Heart right ventricle (tissue), 16 donors: ENCODE data around the gene MT1F. TPM values are rescaled to one million over a fixed set of nuclear protein-coding genes. Genes with fewer than 3 reads are reported as not detected.
A peak's percentile ranks its signal among the peaks of the same experiment; 100 is the strongest.

Experiments used
- ATAC-seq, 8 donors: fragments of 200-7000 bp; cut with Tn5 transposase; one replicate each; pipeline ENCODE4 v1.9.1; 2020; ENCODE audit warnings: mild to moderate bottlenecking in 8 of 8, moderate library complexity in 8 of 8, moderate number of reproducible peaks in 1 of 8
- DNase-seq, 2 donors: peaks; one replicate each; pipeline ENCODE4 v3.0.0-alpha.2; 2020
- H3K27ac ChIP-seq, 10 donors: fragments of 200-600 bp; sonication (generic) in 2 of 10; one replicate each; pipeline versions ENCODE4 v1.5.0 to v1.8.0; 2020 to 2022; ENCODE audit warnings: mild to moderate bottlenecking in 3 of 10
- H3K27me3 ChIP-seq, 7 donors: fragments of 200-600 bp; one replicate each; pipeline ENCODE4 v1.8.0; 2021 to 2022; ENCODE audit warnings: mild to moderate bottlenecking in 2 of 7
- H3K36me3 ChIP-seq, 9 donors: fragments of 200-600 bp; sonication (generic) in 1 of 9; one replicate each; pipeline versions ENCODE4 v1.5.0 to v1.8.0; 2020 to 2022; ENCODE audit warnings: mild to moderate bottlenecking in 2 of 9
- H3K4me1 ChIP-seq, 9 donors: fragments of 200-600 bp; sonication (generic) in 1 of 9; one replicate each; pipeline versions ENCODE4 v1.5.0 to v1.8.0; 2020 to 2022; ENCODE audit warnings: mild to moderate bottlenecking in 4 of 9
- H3K4me3 ChIP-seq, 10 donors: fragments of 200-600 bp; sonication (generic) in 2 of 10; one replicate each; pipeline versions ENCODE4 v1.5.0 to v1.8.0; 2020 to 2022; ENCODE audit warnings: mild to moderate bottlenecking in 7 of 10, moderate library complexity in 2 of 10
- H3K9me3 ChIP-seq, 11 donors: fragments of 200-600 bp in 10 of 11; sonication (generic) in 2 of 11; one replicate each; pipeline versions ENCODE4 v1.5.0 to v1.8.0; 2013 to 2022; ENCODE audit warnings: mild to moderate bottlenecking in 2 of 11, control low read depth in 1 of 11, moderate library complexity in 1 of 11
- CTCF ChIP-seq, 9 donors: fragments of 200-600 bp; sonication (generic) in 2 of 9; IDR thresholded peaks; one replicate each; pipeline versions ENCODE4 v1.5.0 to v1.8.0; 2021 to 2022; ENCODE audit warnings: antibody characterized with exemption in 9 of 9, mild to moderate bottlenecking in 5 of 9, moderate library complexity in 1 of 9
- WGBS, 2 donors: extraction: QIAGEN DNeasy Blood & Tissue Kit; methylation state at CpG; one replicate each; pipeline ENCODE4 v1.1.7; 2013; ENCODE audit warnings: inconsistent platforms in 1 of 2; 5-methylcytosine and 5-hydroxymethylcytosine counted together
- intact Hi-C, 10 donors: fragments of 100-400 bp; cut with DNase I; formaldehyde crosslinking; loops; one replicate each; pipeline versions ENCODE4 v1.11.1 to v1.14.2; 2022
- polyA plus RNA-seq, 2 donors: library from polyadenylated mRNA; stranded (reverse); fragments of 200-250 nt; gene quantifications; one replicate each; pipeline ENCODE4 v1.2.3, GENCODE V29; 2013
- total RNA-seq, 10 donors: library from RNA; stranded (reverse); fragmentation: NEBNext Ultra II Directional in 3 of 10; extraction: Animal tissue kit (Norgen Biotek cat#: 25700) in 3 of 10; gene quantifications; one replicate each; pipeline versions ENCODE4 v1.2.1 to v1.2.4, GENCODE V29; 2021 to 2023
- donor health status: Arrhythmogenic right ventricular cardiomyopathy.
- donor health status: ischemic (EF 13 %, LVEDD 7.1; RV severe dilation, severe dysfunction).
- donor health status: healthy with polysubstance abuse.
- donor health status: DM: no; HTN: yes; CAD: no.
- donor health status: DM: no; HTN: no; CAD: no.
- donor health status: ischemic (EF 25% LVEDD 6.9; RV normal size, moderate dysfunction).
- donor health status: ischemic (EF 25% LVEDD 5.7; RV mildly dilated, moderate dysfunction).
- donor health status: healthy.
- donor health status: DM: yes; HTN: yes; CAD: no.
- donor health status: Ischemic cardiomyopathy.
- donor health status: ischemic (EF 35%, LVEDD 5.7; RV mildly dilated, moderate dysfunction).
- donor health status: nonischemic (EF 11% LVEDD 7.7; RV severe dilation, severe dysfunction).
- donor health status: DM: yes; HTN: yes; CAD: no.
- donor health status: PGD.
- donor health status: ischemic (EF 29% LVEDD 5.4; RV normal size, mild dysfunction).
- donor health status: nonischemic (EF 23%, LVEDD 6.1; RV moderate dilation, normal function).

Gene MT1F
- total and polyA plus RNA-seq, 12 donors = 0.98 to 7.7 (median 2.4) TPM

DNA sequence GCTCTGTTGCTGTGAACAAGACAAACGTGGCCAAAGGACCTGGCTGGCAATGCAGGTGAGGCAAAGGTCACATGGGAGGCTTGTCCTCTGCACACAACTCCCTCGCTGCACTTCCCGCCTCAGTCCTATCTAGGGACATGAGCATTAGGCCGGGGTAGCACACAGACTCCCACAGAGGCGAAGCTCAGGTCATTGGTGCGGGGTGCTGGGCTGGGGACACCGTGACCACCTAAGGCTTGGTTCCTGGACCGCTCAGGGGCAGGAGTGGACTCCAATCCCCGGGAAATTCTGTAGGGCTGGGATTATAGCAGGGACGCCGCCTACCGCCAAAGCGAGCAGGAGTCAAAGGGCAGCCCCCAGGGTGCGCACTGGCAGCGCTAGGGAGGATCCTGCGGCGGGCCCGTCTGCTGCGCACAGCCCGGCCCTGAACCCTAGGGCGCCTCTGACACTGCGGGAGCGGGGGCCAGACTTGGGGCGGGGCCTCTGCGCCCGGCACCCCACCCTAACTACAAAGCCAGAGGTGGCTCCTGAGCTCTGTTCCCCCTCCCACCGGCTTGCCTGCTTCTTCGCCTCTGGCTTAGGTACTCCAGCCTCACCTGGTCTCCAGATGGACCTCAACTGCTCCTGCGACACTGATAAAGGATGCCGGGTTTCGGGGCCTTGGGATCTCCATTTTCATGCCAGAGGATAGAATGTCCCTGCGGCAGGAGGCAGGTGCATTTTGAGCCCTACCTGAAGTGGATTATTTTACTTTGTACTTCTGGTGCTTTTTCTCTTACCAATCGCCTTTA lies 9.9 kb upstream of the MT1F start:
- peaks cover 0 to 76% (median 56%) of the 10 kb centered on the region in 7 donors for H3K27me3 ChIP-seq
- no peaks in the 10 kb centered on the region for H3K36me3 ChIP-seq

DNA sequence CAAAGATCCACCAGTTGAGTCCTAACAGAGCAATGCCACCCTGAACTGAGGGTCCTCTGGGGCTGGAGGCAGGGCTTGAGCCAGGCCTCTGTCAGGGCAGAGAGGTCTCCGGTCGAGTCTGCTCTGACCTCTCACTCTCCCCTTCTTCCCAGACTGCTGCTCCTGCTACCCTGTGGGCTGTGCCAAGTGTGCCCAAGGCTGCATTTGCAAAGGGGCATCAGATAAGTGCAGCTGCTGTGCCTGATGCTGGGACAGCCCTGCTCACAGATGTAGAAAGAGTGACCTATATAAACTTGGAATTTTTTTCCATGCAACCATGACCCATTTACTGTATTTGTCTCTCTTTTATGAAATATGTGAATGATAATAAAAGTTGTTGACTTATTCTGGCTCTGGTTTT lies 8.5 kb upstream of the MT1F start:
- Histone ChIP-seq H3K36me3 (no peaks in the 10 kb centered on the region), H3K27me3 (peaks cover 0 to 67% (median 45%) of the 10 kb centered on the region in 7 donors), H3K27ac (no peak overlapping the region), H3K4me1 (peaks cover 0 to under 1% (median 0%) of the 10 kb centered on the region in 9 donors), H3K9me3 (no peaks in the 10 kb centered on the region), H3K4me3 (no peak overlapping the region)
- WGBS, 2 donors = 84 to 91% methylated on average over 2 of the region's 2 CpGs
- intact Hi-C loops = loop anchor here in 1 of 10 donors (5.0 kb wide), 1 partner anchor 47 kb away; no protein-coding TSS in a partner anchor
- no peak for ATAC-seq
- no peak for DNase-seq
- no peak for TF ChIP-seq CTCF (IDR thresholded peaks at IDR 0.05)

More for the DNA sequence above, 9.9 kb upstream of the MT1F start:
- DNase-seq (no peak), ATAC-seq (no peak)
- no peak overlapping the region for H3K27ac ChIP-seq
- intact Hi-C loops = loop anchor here in 1 of 10 donors (5.0 kb wide), 1 partner anchor 46 kb away; no protein-coding TSS in a partner anchor
- WGBS, 2 donors = 36 to 37% methylated on average over 33 of the region's 33 CpGs
- H3K9me3 ChIP-seq = no peaks in the 10 kb centered on the region
- no peak overlapping the region for H3K4me3 ChIP-seq
- TF ChIP-seq CTCF (IDR thresholded peaks at IDR 0.05) = no peak
- peaks cover 0 to 15% (median 11%) of the 10 kb centered on the region in 9 donors for H3K4me1 ChIP-seq

- intact Hi-C loops = loop anchor here in 1 of 10 donors (5.0 kb wide), 1 partner anchor 48 kb away; no protein-coding TSS in a partner anchor
- no peaks in the 10 kb centered on the region for H3K36me3 ChIP-seq
- no peak for TF ChIP-seq CTCF (IDR thresholded peaks at IDR 0.05)
- H3K27ac ChIP-seq = no peak overlapping the region
- no peaks in the 10 kb centered on the region for H3K9me3 ChIP-seq
- no peak for ATAC-seq
- H3K4me3 ChIP-seq = no peak overlapping the region
- H3K27me3 ChIP-seq = peaks cover 0 to 63% (median 41%) of the 10 kb centered on the region in 7 donors
- DNase-seq = no peak
- WGBS, 2 donors = 87 to 89% methylated on average over 3 of the region's 3 CpGs
- H3K4me1 ChIP-seq = no peaks in the 10 kb centered on the region
Observed at GRCh38 chr16:56649820-56650219, 7.9 kb upstream of the MT1F start.

DNA sequence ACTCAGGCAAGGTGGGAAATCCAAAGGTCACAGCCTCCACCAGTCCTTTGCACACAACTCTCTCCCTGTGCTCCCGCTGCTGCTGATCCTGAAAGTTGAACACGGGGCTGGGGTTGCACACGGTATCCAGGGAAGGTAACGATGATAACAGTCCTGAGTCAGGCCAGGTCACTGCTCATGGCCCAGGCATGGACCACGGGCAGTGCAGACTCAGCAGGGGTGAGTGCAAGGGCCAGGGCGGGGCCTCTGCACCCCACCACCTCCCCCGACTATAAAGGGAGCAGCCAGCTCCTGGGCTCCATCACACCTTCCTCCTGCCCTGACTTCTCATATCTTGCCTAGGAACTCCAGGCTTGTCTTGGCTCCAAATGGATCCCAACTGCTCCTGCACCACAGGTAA lies 6.2 kb upstream of the MT1F start, which contains the start of gene MT1B:
TSS of gene MT1B (plus strand) at position 301 of the 400 bp plus-strand sequence. CDS start at position 369, 68 bp downstream.
- no peaks in the 10 kb centered on the region for H3K9me3 ChIP-seq
- peak in 2 of 8 donors; percentile 22 to 51 for ATAC-seq
- H3K36me3 ChIP-seq = no peaks in the 10 kb centered on the region
- no peaks in the 10 kb centered on the region for H3K4me1 ChIP-seq
- DNase-seq = no peak
- WGBS, 2 donors = 67 to 68% methylated on average over 7 of the region's 7 CpGs
- TF ChIP-seq CTCF (IDR thresholded peaks at IDR 0.05) = no peak
- no peak within 1 kb of the TSS for H3K4me3 ChIP-seq
- H3K27me3 ChIP-seq = peaks cover 0 to 45% (median 30%) of the 10 kb centered on the region in 7 donors
- intact Hi-C loops = no loop called here
- no peak within 1 kb of the TSS for H3K27ac ChIP-seq
